IPS-15b (cell line): ENCODE results near the gene EPHB3.

Source experiments
- H3K27me3 ChIP-seq: one replicate; pipeline ENCODE4 v1.6.1; 2013; ENCODE audit warnings: low read length; ENCODE audit not compliant: control insufficient read depth, insufficient read depth
- H3K36me3 ChIP-seq: one replicate; pipeline ENCODE4 v1.6.1; 2013; ENCODE audit warnings: low read length; ENCODE audit not compliant: control insufficient read depth, insufficient read depth
- H3K4me1 ChIP-seq: one replicate; pipeline ENCODE4 v1.6.1; 2013; ENCODE audit warnings: mild to moderate bottlenecking, low read length; ENCODE audit not compliant: control insufficient read depth, insufficient read depth
- H3K4me3 ChIP-seq: one replicate; pipeline ENCODE4 v1.5.1; 2013; ENCODE audit warnings: low read depth, low read length
- H3K9ac ChIP-seq: one replicate; pipeline ENCODE4 v1.6.1; 2013; ENCODE audit warnings: low read depth, mild to moderate bottlenecking, low read length
- H3K9me3 ChIP-seq: one replicate; pipeline ENCODE4 v1.6.1; 2013; ENCODE audit warnings: mild to moderate bottlenecking, low read length; ENCODE audit not compliant: control insufficient read depth, insufficient read depth

Gene EPHB3

DNA sequence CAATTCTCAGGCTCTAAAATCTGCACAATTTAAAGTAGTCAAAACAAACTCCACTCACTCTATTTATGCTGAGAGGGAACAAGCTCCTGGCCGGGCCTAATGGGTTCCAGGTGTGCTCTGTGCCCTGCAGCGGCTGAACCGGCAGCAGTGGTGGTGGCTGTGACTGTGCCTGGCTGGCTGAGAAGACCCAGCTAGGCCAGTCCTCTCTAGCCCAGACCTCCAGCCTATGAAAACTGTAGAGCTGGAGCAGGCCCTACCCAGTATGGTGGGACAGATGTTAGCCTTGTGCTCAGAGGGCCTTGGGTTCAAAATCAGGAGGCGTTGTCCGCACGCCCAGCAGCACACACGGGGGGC, 37.0 kb downstream of the EPHB3 start:
- Histone ChIP-seq H3K4me3 (no peak overlapping the region), H3K9me3 (no peaks in the 10 kb centered on the region), H3K27me3 (peaks cover 79% of the 10 kb centered on the region), H3K9ac (no peak overlapping the region), H3K4me1 (peaks cover 18% of the 10 kb centered on the region), H3K36me3 (no peaks in the 10 kb centered on the region)

DNA sequence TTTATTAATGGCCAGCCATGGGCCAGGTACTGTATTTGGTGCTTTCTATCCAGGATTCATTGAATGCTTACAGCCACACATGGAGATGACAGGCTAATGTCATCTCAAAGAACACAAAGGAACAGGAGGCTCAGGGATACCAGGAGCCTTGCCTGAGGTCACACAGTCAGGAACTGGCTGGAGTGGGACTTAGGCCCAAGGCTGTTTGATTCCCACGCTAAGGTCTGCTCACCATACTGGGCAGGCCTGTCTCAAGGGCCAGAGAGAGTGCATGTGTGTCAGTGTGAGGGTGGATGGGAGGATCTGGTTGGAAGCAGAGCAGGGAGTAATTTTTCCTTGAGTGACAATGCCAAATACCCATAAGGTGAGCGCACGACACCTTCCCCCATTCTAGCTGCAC, 37.6 kb downstream of the EPHB3 start:
- H3K9me3 ChIP-seq: no peaks in the 10 kb centered on the region
- no peak overlapping the region for H3K4me3 ChIP-seq
- H3K4me1 ChIP-seq: peaks cover 20% of the 10 kb centered on the region
- no peaks in the 10 kb centered on the region for H3K36me3 ChIP-seq
- peaks cover 79% of the 10 kb centered on the region for H3K27me3 ChIP-seq
- no peak overlapping the region for H3K9ac ChIP-seq

DNA sequence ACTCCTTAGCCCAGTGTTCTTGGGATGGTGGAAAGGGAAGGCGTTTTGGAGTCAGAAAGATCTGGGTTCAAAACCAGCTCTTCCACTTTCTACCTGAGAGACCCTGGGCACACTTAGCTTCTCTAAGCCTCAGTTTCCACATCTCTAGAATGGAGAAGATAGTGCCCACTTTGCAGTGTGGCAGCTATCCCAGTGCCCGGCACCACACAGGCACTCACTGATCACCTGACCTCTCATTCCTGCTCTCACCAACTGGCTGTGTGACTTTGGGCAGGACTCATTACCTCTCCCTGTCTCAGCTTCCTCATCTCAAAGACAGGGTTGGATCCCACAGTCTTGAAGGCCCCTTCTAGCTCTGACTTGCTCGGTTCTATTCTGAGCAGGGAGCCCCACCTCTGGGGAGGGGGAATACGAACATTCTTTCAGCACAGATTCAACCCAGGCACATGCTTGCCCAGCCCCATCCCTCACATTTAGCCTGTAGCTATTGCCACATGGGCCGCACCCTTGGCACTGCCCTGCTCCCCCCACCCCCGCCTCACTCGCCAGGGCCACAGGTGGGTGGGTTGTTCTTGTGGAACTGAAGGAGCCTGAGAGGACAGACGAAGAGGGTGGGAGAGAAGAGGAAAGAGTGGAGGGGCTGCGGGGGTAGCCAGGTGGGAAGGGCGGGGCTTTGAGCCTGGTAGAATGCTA, 39.2 kb downstream of the EPHB3 start:
- peak overlapping the region; percentile 45 for H3K4me3 ChIP-seq

DNA sequence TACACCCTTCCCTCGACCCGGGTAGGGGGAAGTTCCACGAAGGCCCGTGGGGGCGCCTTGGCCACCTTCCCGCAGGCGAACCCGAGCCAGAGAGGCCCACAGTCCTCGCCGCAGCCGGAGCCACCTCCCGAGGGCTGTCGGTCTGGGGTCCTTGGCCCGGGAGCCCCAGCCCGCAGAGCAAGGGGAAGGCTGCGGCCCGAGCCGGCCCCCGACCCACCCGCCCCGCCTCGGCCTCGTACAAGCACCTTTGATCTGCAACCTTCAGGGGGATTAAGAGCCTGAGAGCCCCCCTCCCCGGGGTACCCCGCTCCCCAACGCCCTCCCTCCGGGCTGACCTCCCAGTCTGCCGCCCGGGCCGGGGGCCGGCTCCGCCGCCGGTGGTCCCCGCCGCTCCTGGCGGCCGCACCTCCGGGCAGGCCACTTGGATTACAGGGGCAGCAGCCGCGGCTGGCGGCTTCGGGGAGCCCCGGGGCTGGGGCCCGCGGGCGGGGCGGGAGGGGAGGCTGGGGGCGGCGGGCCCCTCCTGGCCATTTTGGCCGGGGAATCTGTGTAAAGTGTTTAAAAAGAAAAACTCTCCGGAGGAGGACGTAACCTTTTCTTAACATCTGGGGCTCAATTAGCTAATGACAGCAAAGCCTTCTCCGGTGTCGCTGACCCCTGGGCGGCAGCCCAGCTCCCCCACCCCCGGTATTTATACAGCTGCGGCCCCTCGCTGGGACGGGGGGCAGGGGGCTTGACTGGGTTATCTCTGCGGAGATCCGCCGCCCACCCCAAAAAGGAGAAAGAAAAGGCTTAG, 40.2 kb downstream of the EPHB3 start:
- peaks cover 12% of the 10 kb centered on the region for H3K4me1 ChIP-seq
- H3K9me3 ChIP-seq: no peaks in the 10 kb centered on the region
- H3K36me3 ChIP-seq: no peaks in the 10 kb centered on the region
- no peak overlapping the region for H3K9ac ChIP-seq
- peaks cover 88% of the 10 kb centered on the region for H3K27me3 ChIP-seq
- peak overlapping the region; percentile 45 for H3K4me3 ChIP-seq

More for the DNA sequence above, 39.2 kb downstream of the EPHB3 start:
- no peaks in the 10 kb centered on the region for H3K9me3 ChIP-seq
- no peak overlapping the region for H3K9ac ChIP-seq
- peaks cover 85% of the 10 kb centered on the region for H3K27me3 ChIP-seq
- H3K4me1 ChIP-seq: peaks cover 16% of the 10 kb centered on the region
- no peaks in the 10 kb centered on the region for H3K36me3 ChIP-seq

DNA sequence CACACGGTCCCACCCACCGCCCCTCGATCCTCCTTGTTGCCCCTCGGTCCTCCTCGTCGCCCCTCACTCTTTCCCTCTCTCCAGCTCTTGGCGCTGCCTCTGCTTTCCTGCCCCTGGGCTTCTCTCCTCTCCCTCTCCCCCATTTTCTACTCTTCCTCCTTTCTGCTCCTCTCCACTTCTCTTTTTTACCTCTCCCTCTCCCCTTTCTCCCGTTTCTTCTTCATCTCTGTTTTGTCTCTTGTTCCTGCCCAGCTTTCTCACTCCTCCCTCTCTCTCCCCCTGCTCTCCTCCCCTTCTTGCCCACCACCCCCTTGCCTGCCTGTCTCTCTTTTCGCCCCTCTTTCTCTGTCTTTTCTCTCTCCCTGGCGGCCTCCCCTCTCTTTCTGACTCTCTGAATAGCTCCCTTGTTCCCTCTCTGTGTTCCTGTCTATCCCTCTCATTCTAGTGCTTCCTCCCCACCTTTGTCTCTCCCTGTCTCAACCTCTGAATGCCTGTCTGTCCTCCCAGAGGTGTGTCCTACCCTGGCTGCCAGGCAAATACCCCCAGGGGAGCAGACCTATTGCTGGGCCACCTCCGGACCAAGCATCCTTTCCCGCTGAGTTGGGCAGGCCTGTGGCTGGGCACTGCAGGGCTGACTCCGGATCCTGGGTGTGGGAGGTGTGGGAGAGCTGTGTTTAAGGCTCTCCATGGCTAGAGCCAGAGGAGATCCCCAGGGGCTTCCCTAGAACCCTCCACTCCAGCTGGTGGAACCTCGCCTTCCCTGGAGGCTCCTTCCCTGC, 41.0 kb downstream of the EPHB3 start:
- H3K27me3 ChIP-seq: peaks cover 90% of the 10 kb centered on the region
- H3K36me3 ChIP-seq: no peaks in the 10 kb centered on the region
- no peaks in the 10 kb centered on the region for H3K9me3 ChIP-seq
- H3K4me1 ChIP-seq: peaks cover 12% of the 10 kb centered on the region
- no peak overlapping the region for H3K9ac ChIP-seq
- peak overlapping the region; percentile 60 for H3K4me3 ChIP-seq

DNA sequence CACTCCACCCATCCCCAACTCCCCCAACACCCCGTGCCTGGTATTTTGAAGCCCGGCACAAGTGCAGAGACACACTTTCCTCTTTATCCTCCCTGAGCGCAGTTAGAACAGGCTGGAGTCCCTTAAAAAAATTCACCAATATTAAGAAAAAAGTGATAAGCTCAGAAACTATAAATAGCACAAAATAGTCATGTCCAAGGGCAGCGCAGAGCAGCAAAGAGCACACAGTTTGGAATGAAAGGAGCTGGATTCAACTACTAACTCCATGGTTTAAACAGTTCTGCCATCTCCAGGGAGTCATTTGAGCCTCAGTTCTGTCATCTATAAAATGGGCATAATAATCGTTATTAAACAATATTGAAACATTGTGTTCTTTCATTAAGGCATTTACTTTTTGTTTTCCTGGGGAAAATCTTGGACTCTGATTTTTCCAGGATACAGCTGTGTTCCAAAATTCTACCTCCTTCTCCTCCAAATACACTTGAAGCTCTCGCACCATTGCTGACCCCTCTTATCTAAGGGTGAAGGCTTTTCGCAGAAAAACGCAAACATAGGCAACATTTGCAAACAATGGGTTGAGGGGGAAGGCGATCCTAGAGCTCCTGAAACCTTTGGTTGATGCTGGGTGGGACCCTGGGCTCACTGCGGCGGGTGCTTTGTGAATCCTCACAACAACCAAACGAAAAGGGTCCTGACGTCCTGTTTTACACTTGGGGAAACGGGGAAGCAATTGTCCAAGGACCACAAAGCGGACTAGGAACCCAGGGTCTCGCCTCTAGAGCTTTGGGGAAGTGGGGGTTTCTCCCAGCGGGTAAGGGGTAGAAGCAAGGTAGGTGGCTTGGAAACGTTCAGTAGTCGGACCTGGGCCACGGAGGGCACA, 41.8 kb downstream of the EPHB3 start:
- Histone ChIP-seq H3K9ac (no peak overlapping the region), H3K36me3 (no peaks in the 10 kb centered on the region), H3K4me1 (peaks cover 12% of the 10 kb centered on the region), H3K27me3 (peaks cover 91% of the 10 kb centered on the region), H3K9me3 (no peaks in the 10 kb centered on the region), H3K4me3 (peak overlapping the region; percentile 60)

DNA sequence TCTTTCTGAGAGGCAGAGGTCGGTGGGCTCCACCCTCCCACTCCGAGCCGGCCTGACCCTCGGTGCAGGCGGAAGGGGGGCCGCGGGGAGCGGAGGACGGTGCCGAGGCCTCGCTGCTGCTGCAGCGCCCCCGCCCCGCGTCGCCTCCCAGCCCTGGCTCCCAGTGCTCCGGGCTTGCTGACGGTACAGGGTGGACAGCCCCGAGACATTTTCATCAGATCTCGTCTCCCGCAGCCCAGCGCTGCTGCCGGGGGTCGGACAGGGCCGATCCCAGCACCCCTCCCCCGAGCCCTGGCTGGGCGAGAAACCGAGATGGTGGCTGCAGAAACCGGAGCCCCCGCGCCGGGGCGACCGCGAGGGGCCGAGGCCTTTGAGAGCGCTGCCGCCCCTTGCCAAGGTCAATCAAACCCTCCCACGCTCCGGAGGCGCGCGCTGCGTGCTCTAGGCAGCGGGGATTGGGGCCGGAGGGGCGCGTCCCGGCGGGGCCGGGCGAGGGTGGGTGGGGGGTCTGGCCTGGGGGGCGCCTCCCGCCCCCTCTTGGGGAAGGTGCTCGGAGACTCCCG, 42.5 kb downstream of the EPHB3 start:
- H3K27me3 ChIP-seq: peaks cover 90% of the 10 kb centered on the region
- no peaks in the 10 kb centered on the region for H3K36me3 ChIP-seq
- peaks cover 12% of the 10 kb centered on the region for H3K4me1 ChIP-seq
- H3K9ac ChIP-seq: no peak overlapping the region
- no peaks in the 10 kb centered on the region for H3K9me3 ChIP-seq
- peak overlapping the region; percentile 60 for H3K4me3 ChIP-seq

DNA sequence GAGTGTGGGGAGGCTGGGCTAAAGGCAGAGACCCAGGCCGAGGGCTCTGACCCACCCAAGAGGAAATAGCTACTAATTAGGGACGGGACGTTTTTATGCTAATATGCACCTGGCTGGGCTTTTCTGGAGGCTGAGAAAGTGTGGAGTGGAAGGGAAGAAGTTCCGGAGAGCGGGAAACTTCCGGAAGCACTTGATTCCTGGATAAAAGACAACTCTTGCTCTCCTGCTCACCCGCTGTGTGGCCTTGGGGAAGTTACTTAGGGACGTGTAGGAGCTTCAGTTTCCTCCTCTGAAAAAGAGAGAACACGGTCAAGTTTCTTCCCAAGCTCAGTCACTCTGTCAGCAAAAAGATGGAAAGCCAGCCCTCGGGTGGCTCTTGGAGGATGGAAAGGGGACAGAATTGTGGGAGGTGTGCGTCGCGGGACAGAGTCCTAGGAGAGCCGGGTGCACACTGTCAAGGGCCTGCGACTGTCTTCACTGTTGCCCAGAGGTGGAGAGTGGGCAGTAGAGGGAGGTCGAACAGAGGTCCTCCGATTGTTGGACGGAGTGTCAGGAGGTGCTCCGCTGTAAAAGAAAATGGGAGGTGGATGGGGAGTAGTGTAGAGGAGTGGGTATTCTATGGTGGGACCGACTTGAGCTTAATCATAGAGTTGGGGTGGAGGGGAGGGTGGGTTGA, 43.2 kb downstream of the EPHB3 start:
- Histone ChIP-seq H3K9ac (no peak overlapping the region), H3K4me3 (peak overlapping the region; percentile 39), H3K27me3 (peaks cover 90% of the 10 kb centered on the region), H3K4me1 (peaks cover 12% of the 10 kb centered on the region), H3K9me3 (no peaks in the 10 kb centered on the region), H3K36me3 (no peaks in the 10 kb centered on the region)

DNA sequence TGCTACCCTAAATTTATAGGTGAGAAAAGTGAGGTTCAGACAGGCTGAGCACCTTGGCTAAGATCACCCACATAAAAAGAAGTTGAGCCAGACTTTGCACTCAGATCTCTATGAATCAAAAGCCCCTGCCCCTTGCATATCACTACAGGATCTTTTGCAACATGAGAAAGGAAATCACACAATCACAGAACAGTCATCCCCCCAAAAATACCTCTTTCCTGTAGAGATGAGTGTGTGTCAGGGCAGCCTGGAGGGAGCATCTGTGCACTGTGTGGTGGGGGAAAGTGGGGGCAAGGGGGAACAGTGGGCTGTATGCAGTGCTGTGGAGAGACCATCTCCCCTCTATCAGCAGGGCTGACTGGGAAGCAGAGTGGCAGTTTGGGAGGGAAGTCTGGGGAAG, 46.6 kb downstream of the EPHB3 start:
- Histone ChIP-seq H3K27me3 (peaks cover 75% of the 10 kb centered on the region), H3K4me1 (peaks cover 10% of the 10 kb centered on the region), H3K9ac (no peak overlapping the region), H3K4me3 (no peak overlapping the region), H3K9me3 (no peaks in the 10 kb centered on the region), H3K36me3 (no peaks in the 10 kb centered on the region)

DNA sequence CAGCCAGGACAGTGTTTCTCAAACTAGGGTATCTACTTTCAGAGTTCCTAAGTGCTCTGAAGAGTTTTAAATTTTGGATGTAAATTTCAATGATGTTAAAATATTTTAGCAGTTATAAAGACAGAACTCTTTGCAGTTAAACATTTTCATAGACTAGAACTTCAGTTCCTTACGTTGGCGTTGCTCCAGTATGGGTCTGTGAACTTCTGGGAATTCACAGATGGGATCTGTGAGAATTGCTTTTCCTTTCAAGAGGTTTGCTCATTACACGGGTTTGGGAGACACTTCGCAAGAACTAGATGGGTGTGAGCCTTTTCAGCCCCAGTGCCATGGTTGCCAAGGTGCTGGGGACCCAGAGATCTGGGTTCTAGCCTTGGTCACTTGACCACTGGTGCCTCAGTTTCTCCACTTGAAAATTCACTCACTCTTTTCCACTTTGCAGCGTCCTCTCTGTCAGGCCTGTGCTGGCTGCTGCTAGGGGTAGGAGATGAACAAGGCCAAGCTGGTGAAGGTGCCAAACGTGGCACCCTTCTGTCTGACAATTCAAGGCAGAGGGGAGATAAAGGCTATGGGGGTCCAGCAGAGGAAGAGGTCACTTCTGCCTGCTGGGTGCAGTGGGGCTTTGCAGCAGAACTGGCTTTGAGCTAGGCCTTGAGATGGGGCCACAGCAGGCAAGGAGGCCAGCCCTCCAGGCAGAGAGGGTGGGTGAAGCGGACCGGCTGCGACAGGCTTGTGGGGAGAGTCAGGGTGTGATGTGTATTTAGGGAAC, 48.1 kb downstream of the EPHB3 start:
- Histone ChIP-seq H3K27me3 (peaks cover 64% of the 10 kb centered on the region), H3K4me3 (no peak overlapping the region)

More for the DNA sequence above, 48.1 kb downstream of the EPHB3 start:
- H3K9ac ChIP-seq: no peak overlapping the region
- H3K9me3 ChIP-seq: no peaks in the 10 kb centered on the region
- no peaks in the 10 kb centered on the region for H3K36me3 ChIP-seq
- H3K4me1 ChIP-seq: peaks cover 7% of the 10 kb centered on the region
